Activated B cell treated with CpG ODN at 0.5 μM for 24 hours (primary cell): ENCODE results near the gene PLPPR3. TPM values are rescaled to one million over a fixed set of nuclear protein-coding genes. Genes with fewer than 3 reads are reported as not detected.
A peak's percentile ranks its signal among the peaks of the same experiment; 100 is the strongest.

Source experiments
- ATAC-seq: fragments of 200-7000 bp; cut with Tn5 transposase; one replicate; pipeline ENCODE4 v1.10.0; 2021; ENCODE audit warnings: low read depth, mild to moderate bottlenecking, moderate library complexity
- CTCF ChIA-PET: fragments of 350-600 bp; sonication (Branson Sonifier 250); formaldehyde crosslinking; loops from one replicate; lab custom pipeline; 2021; ENCODE audit warnings: antibody characterized with exemption; lab: Charles Lee
- POLR2A ChIA-PET: fragments of 350-600 bp; sonication (Branson Sonifier 250); formaldehyde crosslinking; loops from one replicate; lab custom pipeline; 2021; ENCODE audit warnings: antibody characterized with exemption; lab: Charles Lee
- DNase-seq: peaks from one replicate; pipeline ENCODE4 v3.0.0; 2022
- H3K27ac Mint-ChIP-seq: one replicate; pipeline ENCODE4 v1.8.0; 2020; ENCODE audit warnings: mixed read lengths
- H3K27me3 Mint-ChIP-seq: one replicate; pipeline ENCODE4 v1.8.0; 2021; ENCODE audit warnings: mixed read lengths
- H3K36me3 Mint-ChIP-seq: one replicate; pipeline ENCODE4 v1.8.0; 2021; ENCODE audit warnings: low read depth, mixed read lengths
- H3K4me1 Mint-ChIP-seq: one replicate; pipeline ENCODE4 v1.8.0; 2021; ENCODE audit warnings: mixed read lengths
- H3K4me3 Mint-ChIP-seq: one replicate; pipeline ENCODE4 v1.8.0; 2020; ENCODE audit warnings: mild to moderate bottlenecking, mixed read lengths
- H3K9me3 Mint-ChIP-seq: one replicate; pipeline ENCODE4 v1.8.0; 2020; ENCODE audit warnings: mixed read lengths
- CTCF ChIP-seq: fragments of 200-600 bp; IDR thresholded peaks from one replicate; pipeline ENCODE4 v1.8.0; 2022; ENCODE audit warnings: antibody characterized with exemption, mild to moderate bottlenecking
- intact Hi-C: fragments of 100-400 bp; cut with micrococcal nuclease; formaldehyde crosslinking; loops from one replicate; pipeline ENCODE4 v1.15.1; 2024
- total RNA-seq: library from RNA; stranded (reverse); gene quantifications from 2 replicates; pipeline ENCODE4 v1.2.3, GENCODE V29; 2022

The PLPPR3 gene
- total RNA-seq, 1 donor from 2014 or later: not detected

- DNase-seq (no peak), ATAC-seq (no peak)
- H3K27me3 Mint-ChIP-seq: no peaks in the 10 kb centered on the region
- TF ChIP-seq CTCF: no peak
- H3K9me3 Mint-ChIP-seq: no peaks in the 10 kb centered on the region
- H3K4me3 Mint-ChIP-seq: no peak overlapping the region
- H3K27ac Mint-ChIP-seq: no peak overlapping the region
- H3K36me3 Mint-ChIP-seq: peaks cover 36% of the 10 kb centered on the region
- ChIA-PET POLR2A (no interaction called here), CTCF (no interaction called here)
- intact Hi-C loops: no loop called here
- peaks cover 11% of the 10 kb centered on the region for H3K4me1 Mint-ChIP-seq
Observed at GRCh38 chr19:868458-869244, 46.9 kb upstream of the PLPPR3 start.

DNA sequence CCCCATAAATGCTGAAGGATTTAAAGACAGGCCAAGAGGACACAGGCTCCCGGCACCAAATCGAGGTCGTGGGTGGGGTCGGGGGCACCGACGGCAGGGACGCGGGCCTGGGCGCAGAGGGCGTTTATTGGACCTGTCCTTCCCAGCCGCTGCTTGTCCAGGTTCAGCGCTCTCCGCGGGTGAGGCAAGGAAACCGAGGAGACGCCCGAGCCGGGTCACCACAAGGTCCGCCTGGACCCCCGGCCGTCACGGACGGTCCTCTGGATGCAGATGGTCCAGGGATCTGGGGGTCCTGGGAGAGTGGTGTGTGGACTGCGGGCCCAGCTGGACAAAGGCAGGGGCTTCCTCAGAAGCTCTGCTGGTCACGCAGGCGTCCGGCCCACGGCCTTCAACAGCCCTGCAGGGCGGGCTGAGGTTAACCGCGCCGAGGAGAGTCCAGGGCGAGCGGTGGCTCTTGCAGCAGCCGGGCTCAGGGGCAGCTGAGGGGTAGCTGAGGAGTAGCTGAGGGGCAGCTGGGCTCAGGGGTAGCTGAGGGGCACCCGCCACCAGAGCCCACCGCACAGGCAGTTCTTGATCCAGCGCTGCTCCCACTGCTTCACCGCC lies 46.2 kb upstream of the PLPPR3 start:
- Mint-ChIP-seq H3K9me3 (no peaks in the 10 kb centered on the region), H3K27me3 (no peaks in the 10 kb centered on the region), H3K4me1 (peaks cover 17% of the 10 kb centered on the region), H3K4me3 (no peak overlapping the region), H3K27ac (no peak overlapping the region), H3K36me3 (peaks cover 34% of the 10 kb centered on the region)
- intact Hi-C loops: no loop called here
- no peak for DNase-seq
- CTCF ChIA-PET: no interaction called here
- ATAC-seq: no peak
- POLR2A ChIA-PET: no interaction called here
- TF ChIP-seq CTCF: no peak

GRCh38 chr19:867301-867793 lies 45.6 kb upstream of the PLPPR3 start:
- H3K9me3 Mint-ChIP-seq: no peaks in the 10 kb centered on the region
- peaks cover 31% of the 10 kb centered on the region for H3K36me3 Mint-ChIP-seq
- intact Hi-C loops: no loop called here
- ATAC-seq: no peak
- DNase-seq: no peak
- peaks cover 3% of the 10 kb centered on the region for H3K27me3 Mint-ChIP-seq
- H3K27ac Mint-ChIP-seq: no peak overlapping the region
- ChIA-PET POLR2A (interaction anchor here (2.1 kb wide), 1 partner anchor 25 kb away, joined by 7 read pairs; the partner anchor contains the start of genes MED16 and RNU6-9), CTCF (no interaction called here)
- H3K4me3 Mint-ChIP-seq: no peak overlapping the region
- H3K4me1 Mint-ChIP-seq: peaks cover 18% of the 10 kb centered on the region
- TF ChIP-seq CTCF: no peak

DNA sequence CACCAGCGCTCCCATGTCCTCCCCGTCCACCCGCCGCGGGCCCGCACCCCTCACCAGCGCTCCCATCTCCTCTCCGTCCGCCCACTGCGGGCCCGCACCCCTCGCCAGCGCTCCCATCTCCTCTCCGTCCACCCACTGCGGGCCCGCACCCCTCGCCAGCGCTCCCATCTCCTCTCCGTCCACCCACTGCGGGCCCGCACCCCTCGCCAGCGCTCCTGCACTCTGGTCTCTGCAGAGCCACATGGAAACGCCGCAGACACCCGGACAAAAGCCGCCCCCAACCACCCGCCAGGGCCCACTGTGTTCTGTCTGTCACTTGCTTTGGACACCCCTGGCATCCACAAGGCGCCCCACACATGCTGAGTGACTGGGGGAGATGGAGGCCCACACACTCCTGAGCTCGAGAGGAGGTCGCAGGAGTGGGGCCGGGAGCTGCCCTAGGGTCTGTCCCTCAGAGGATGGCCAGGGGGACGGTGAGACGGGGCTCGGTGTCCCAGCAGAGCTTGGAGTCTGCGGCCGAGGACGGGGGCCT lies 45.1 kb upstream of the PLPPR3 start:
- no peak for TF ChIP-seq CTCF
- peaks cover 31% of the 10 kb centered on the region for H3K36me3 Mint-ChIP-seq
- peaks cover 3% of the 10 kb centered on the region for H3K27me3 Mint-ChIP-seq
- DNase-seq (no peak), ATAC-seq (no peak)
- peaks cover 14% of the 10 kb centered on the region for H3K4me1 Mint-ChIP-seq
- no peak overlapping the region for H3K4me3 Mint-ChIP-seq
- intact Hi-C loops: no loop called here
- ChIA-PET CTCF (interaction anchor here (1.2 kb wide), 1 partner anchor 117 kb away, joined by 3 read pairs; the partner anchor contains the start of gene WDR18), POLR2A (interaction anchor here (2.1 kb wide), 1 partner anchor 26 kb away, joined by 7 read pairs; the partner anchor contains the start of genes MED16 and RNU6-9)
- no peaks in the 10 kb centered on the region for H3K9me3 Mint-ChIP-seq
- H3K27ac Mint-ChIP-seq: no peak overlapping the region

DNA sequence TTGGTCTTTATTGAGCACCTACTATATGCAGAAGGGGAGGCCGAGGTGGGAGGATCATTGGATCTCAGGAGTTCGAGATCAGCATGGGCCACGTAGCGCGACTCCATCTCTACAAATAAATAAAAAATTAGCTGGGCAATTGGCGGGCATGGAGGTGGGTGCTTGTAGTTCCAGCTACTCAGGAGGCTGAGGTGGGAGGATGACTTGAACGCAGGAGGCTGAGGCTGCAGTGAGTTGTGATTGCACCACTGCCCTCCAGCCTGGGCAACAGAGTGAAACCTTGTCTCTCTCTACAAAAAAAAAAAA lies 41.5 kb upstream of the PLPPR3 start:
- H3K4me1 Mint-ChIP-seq: peaks cover 16% of the 10 kb centered on the region
- no peak for TF ChIP-seq CTCF
- DNase-seq: no peak
- H3K4me3 Mint-ChIP-seq: peak overlapping the region; percentile 72
- H3K36me3 Mint-ChIP-seq: peaks cover 9% of the 10 kb centered on the region
- ChIA-PET CTCF (interaction anchor here (0.7 to 2.9 kb wide), 15 partner anchors 30 to 204 kb away, joined by 3 to 34 read pairs (median 5); partner anchors contain the start of genes ARHGAP45, KISS1R, R3HDM4 and RNU6-2), POLR2A (interaction anchor here (0.6 to 2.6 kb wide), 17 partner anchors 10 to 605 kb away, joined by 3 to 52 read pairs (median 6); partner anchors contain the start of genes ARHGAP45, KISS1R, MED16 and R3HDM4)
- peaks cover 6% of the 10 kb centered on the region for H3K27me3 Mint-ChIP-seq
- ATAC-seq: no peak
- intact Hi-C loops: loop anchor here (1.0 to 2.0 kb wide), 5 partner anchors 54 to 138 kb away; partner anchors contain the start of genes GRIN3B, KISS1R, PTBP1 and WDR18
- no peaks in the 10 kb centered on the region for H3K9me3 Mint-ChIP-seq
- no peak overlapping the region for H3K27ac Mint-ChIP-seq
